Measurements from ENCODE around the gene MTX2. TPM values are rescaled to one million over a fixed set of nuclear protein-coding genes. Genes with fewer than 3 reads are reported as not detected.

The MTX2 gene
- 34.7 and 42.1 TPM in 2 replicates for total RNA-seq

DNA sequence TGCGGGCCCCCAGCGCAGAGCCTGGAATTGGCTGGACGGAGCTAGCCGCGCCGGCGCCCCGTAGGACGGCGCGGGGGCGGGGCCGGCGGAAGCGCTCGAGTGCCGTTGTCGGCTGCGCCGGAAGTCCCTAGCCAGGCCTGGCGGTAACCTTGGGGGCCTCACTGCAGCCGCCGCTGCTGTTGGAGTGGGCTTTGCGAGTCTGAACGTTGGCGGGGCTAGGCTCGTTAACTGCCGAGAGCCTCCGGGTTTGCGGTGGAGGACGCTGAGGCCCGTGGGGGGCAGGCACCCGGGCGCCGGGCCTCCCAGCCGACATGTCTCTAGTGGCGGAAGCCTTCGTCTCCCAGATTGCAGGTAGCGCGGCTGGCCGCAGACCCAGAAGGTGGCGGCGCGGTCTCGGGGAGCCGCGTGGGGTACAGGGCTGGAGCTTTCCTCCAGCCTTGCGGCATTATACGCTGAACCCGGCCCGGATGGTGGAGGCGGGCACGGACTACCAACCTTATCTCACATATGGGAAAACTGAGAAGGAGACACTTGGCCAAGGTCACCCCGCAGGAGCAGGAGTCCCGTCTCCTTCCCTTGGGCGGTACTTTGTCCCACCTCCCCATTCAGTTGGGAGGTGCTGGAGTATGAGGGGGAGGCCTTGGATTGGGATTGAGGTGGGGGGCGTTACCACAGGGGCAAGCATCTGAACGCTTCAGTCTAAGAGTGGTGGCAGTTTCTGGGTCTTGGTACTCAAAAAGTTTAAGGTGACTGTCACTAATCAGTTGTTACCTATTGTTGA lies at the start of gene MTX2:
MTX2 (plus strand) TSS at position 124 of the 781 bp plus-strand sequence; CDS start at position 312, 188 bp downstream.

Other genes with a start within 250 kb of the MTX2 start
- not detected in 2 replicates for gene EVX2, start 185.5 kb upstream of the MTX2 start, total RNA-seq
- gene HOXD13, start 176.7 kb upstream of the MTX2 start, total RNA-seq, result 0.29 and 0.53 TPM in 2 replicates
- not detected in 2 replicates for gene HOXD12, start 169.6 kb upstream of the MTX2 start, total RNA-seq
- 6.6 and 9.4 TPM in 2 replicates for gene HOXD11, start 162.2 kb upstream of the MTX2 start, total RNA-seq
- gene HOXD10, start 152.7 kb upstream of the MTX2 start, total RNA-seq, result 2.0 and 3.4 TPM in 2 replicates
- 3.2 and 5.8 TPM in 2 replicates for gene HOXD9, start 146.7 kb upstream of the MTX2 start, total RNA-seq
- 8.3 and 11.8 TPM in 2 replicates for gene HOXD8, start 139.7 kb upstream of the MTX2 start, total RNA-seq
- 0.18 and 2.0 TPM in 2 replicates for gene HOXD4, start 117.9 kb upstream of the MTX2 start, total RNA-seq
- 0.18 and 1.7 TPM in 2 replicates for gene HOXD3, start 112.1 kb upstream of the MTX2 start, total RNA-seq
- not detected in 2 replicates for gene HOXD1, start 80.8 kb upstream of the MTX2 start, total RNA-seq

Measured in myometrial cell (primary cell).